NCI-H2227 treated with DMSO at 0.1 percent for 48 hours (cell line): ENCODE measurements around the gene GPR162.
"Not testable (repeated sequence)": the region's sequence is repeated elsewhere in the genome, so short reads cannot be mapped to it uniquely, and the experiment has no call there.

ENCODE experiments used
- DNase-seq: peaks from one replicate; lab custom pipeline; 2025; lab: John Stamatoyannopoulos, UW

Gene GPR162

GRCh38 chr12:6855322-6855721 is 33.7 kb downstream of the GPR162 start:
- DNase-seq: no peak

GRCh38 chr12:6858799-6859198 is 37.2 kb downstream of the GPR162 start:
- no peak for DNase-seq

- DNase-seq: no peak
Measured at GRCh38 chr12:6860116-6860515, 38.5 kb downstream of the GPR162 start.

- no peak for DNase-seq
Measured at GRCh38 chr12:6860942-6861341, 39.3 kb downstream of the GPR162 start.

GRCh38 chr12:6861391-6861790 is 39.8 kb downstream of the GPR162 start:
- DNase-seq: no peak

GRCh38 chr12:6863033-6863432 is 41.4 kb downstream of the GPR162 start:
- no peak for DNase-seq

GRCh38 chr12:6863586-6864321 is 42.1 kb downstream of the GPR162 start:
- DNase-seq: no peak

GRCh38 chr12:6865307-6865706 is 43.7 kb downstream of the GPR162 start:
- DNase-seq: not testable (repeated sequence)

- DNase-seq: no peak
Measured at GRCh38 chr12:6866163-6866919, 44.7 kb downstream of the GPR162 start.

- DNase-seq: peak; percentile 58
Measured at GRCh38 chr12:6866920-6867412, 45.3 kb downstream of the GPR162 start.

- DNase-seq: no peak
Measured at GRCh38 chr12:6867413-6868210, 46.0 kb downstream of the GPR162 start, which contains the start of gene TPI1. Gene TPI1, plus strand, starts transcription at chr12:6867531. Its CDS starts 36 bp downstream, at chr12:6867567.

GRCh38 chr12:6868211-6869048 is 46.8 kb downstream of the GPR162 start:
- no peak for DNase-seq

- peak; percentile 62 for DNase-seq
Measured at GRCh38 chr12:6869049-6870021, 47.7 kb downstream of the GPR162 start.

GRCh38 chr12:6870304-6870703 is 48.7 kb downstream of the GPR162 start:
- DNase-seq: not testable (repeated sequence)

GRCh38 chr12:6871052-6871957 is 49.7 kb downstream of the GPR162 start:
- DNase-seq: no peak

GRCh38 chr12:6872073-6873048 is 50.7 kb downstream of the GPR162 start:
- DNase-seq: peak; percentile 48

- DNase-seq: peak; percentile 89
Measured at GRCh38 chr12:6873094-6874014, 51.7 kb downstream of the GPR162 start, which contains the start of gene SPSB2. Gene SPSB2, minus strand, starts transcription at chr12:6873303. Its CDS starts 402 bp downstream, at chr12:6872901.
